Measurements from ENCODE around the gene SEC23B. TPM values are rescaled to one million over a fixed set of nuclear protein-coding genes. Genes with fewer than 3 reads are reported as not detected.

The SEC23B gene
- total and polyA plus RNA-seq, 2 of the 8 experiments (the other 6 are each of a cell fraction or from before 2014, with no cell fraction given) = 53.3 to 62.8 TPM

GRCh38 chr20:18567739-18568091 is 60.0 kb downstream of the SEC23B start:
- H3K4me2 ChIP-seq (ENCODE audit: insufficient read depth in 1 of 2, low read depth in 2 of 2, low read length in 2 of 2) = peak overlapping the region; percentile 80 to 90
- no peak for FAIRE-seq
- no peak overlapping the region for H3K18ac ChIP-seq (ENCODE audit: extremely low read depth, low read length)
- peak overlapping the region; percentile 78 to 98 (median 88) for H3K9ac ChIP-seq (replicated peaks in 1 of 4; ENCODE audit: extremely low read depth in 1 of 4, low read depth in 3 of 4, low read length in 3 of 4)
- no peak overlapping the region for H3K4ac ChIP-seq (replicated peaks; ENCODE audit: insufficient read length, low read depth, low read length)
- no peak for TF ChIP-seq POU5F1 (IDR thresholded peaks at IDR 0.05; ENCODE audit: low read depth, low read length)
- TF ChIP-seq CTBP2 (IDR thresholded peaks at IDR 0.05; ENCODE audit: borderline replicate concordance, insufficient read depth, insufficient read length, low read length) = no peak
- TF ChIP-seq ASH2L (IDR thresholded peaks at IDR 0.05; ENCODE audit: low read length) = peak; percentile 20
- TF ChIP-seq, protein P1, sequence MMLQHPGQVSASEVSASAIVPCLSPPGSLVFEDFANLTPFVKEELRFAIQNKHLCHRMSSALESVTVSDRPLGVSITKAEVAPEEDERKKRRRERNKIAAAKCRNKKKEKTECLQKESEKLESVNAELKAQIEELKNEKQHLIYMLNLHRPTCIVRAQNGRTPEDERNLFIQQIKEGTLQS (IDR thresholded peaks at IDR 0.05; ENCODE audit: insufficient read depth, low read depth, low read length) = no peak
- peaks cover 2% of the 10 kb centered on the region; the same call in 1 of the 2 replicates for H3K79me1 ChIP-seq (ENCODE audit: low read depth, low read length)
- H3K79me2 ChIP-seq (ENCODE audit: control insufficient read depth in 1 of 2, insufficient read depth in 2 of 2, low read length in 2 of 2) = peaks cover 0 to 9% of the 10 kb centered on the region in 2 experiments; a peak in 2 of 4 replicates
- H3K14ac ChIP-seq (ENCODE audit: insufficient read length) = no peak overlapping the region
- no peak overlapping the region for H2BK20ac ChIP-seq (ENCODE audit: low read length)
- H3K27ac ChIP-seq (ENCODE audit: low read depth, low read length) = no peak overlapping the region
- CTCF ChIA-PET (ENCODE audit: partially characterized antibody) = no interaction called here
- H3K27me3 ChIP-seq (replicated peaks in 1 of 4; ENCODE audit: control insufficient read depth in 3 of 4, extremely low read depth in 1 of 4, insufficient read depth in 3 of 4, low read length in 3 of 4) = no peaks in the 10 kb centered on the region; a peak in 1 of 7 replicates
- no peak overlapping the region for H2BK15ac ChIP-seq (ENCODE audit: low read length)
- peaks cover 0 to 17% (median 3%) of the 10 kb centered on the region in 4 experiments; a peak in 3 of 8 replicates for H3K36me3 ChIP-seq (ENCODE audit: control insufficient read depth in 2 of 4, insufficient read depth in 4 of 4, low read length in 3 of 4)
- H2BK12ac ChIP-seq (ENCODE audit: low read depth, low read length) = no peak overlapping the region
- peak overlapping the region; percentile 88 for H2AFZ ChIP-seq (ENCODE audit: low read length)
- peaks cover 2% of the 10 kb centered on the region; the same call in 1 of the 2 replicates for H3K23me2 ChIP-seq (ENCODE audit: low read depth, low read length)
- no peak overlapping the region for H2BK120ac ChIP-seq (replicated peaks; ENCODE audit: low read depth, low read length)
- H4K8ac ChIP-seq (ENCODE audit: extremely low read depth, insufficient read depth, low read length) = no peak overlapping the region
- no peak for DNase-seq (ENCODE audit: low read depth in 1 of 2, low spot score in 2 of 2)
- no peaks in the 10 kb centered on the region for H3K9me3 ChIP-seq (ENCODE audit: insufficient read depth in 2 of 2, low read depth in 1 of 2, low read length in 1 of 2)
- no peak overlapping the region for H4K91ac ChIP-seq (replicated peaks; ENCODE audit: insufficient read length, low read length)
- H3K4me3 ChIP-seq (ENCODE audit: extremely low read depth in 1 of 4, insufficient read depth in 2 of 4, low read depth in 3 of 4, low read length in 4 of 4) = peak overlapping the region; percentile 89 to 97 (median 94)
- 6% methylated on average over 6 of the region's 6 CpGs; no CpG with 5 or more reads in 1 of the 2 experiments for WGBS, 2 experiments (ENCODE audit: extremely low coverage in 1 of 2, insufficient coverage in 1 of 2, insufficient read length in 1 of 2, insufficient replicate concordance in 2 of 2, low coverage in 1 of 2, low lambda C conversion rate in 2 of 2, missing lambda C conversion rate in 1 of 2)
- H3K4me1 ChIP-seq (replicated peaks in 1 of 4; ENCODE audit: control insufficient read depth in 3 of 4, insufficient read depth in 4 of 4, low read length in 3 of 4) = peaks cover 0 to 4% (median under 1%) of the 10 kb centered on the region in 4 experiments; a peak in 3 of 7 replicates
- H2BK5ac ChIP-seq (ENCODE audit: low read depth, low read length) = no peak overlapping the region
- POLR2A ChIA-PET (ENCODE audit: partially characterized antibody) = interaction anchor here (1.5 to 1.7 kb wide), 2 partner anchors 17 to 21 kb away, joined by 3 to 8 read pairs; no protein-coding TSS in a partner anchor
- no peak overlapping the region for H2AK5ac ChIP-seq (ENCODE audit: low read depth, low read length)
- no peak overlapping the region for H3K56ac ChIP-seq (replicated peaks; ENCODE audit: insufficient read length, low read depth, low read length)
- no peak overlapping the region for H4K5ac ChIP-seq (ENCODE audit: insufficient read length, low read depth, low read length)
- no peak overlapping the region for H3K23ac ChIP-seq (ENCODE audit: insufficient read length)
- H4K20me1 ChIP-seq (replicated peaks in 1 of 2; ENCODE audit: control insufficient read depth in 1 of 2, insufficient read depth in 2 of 2, low read length in 2 of 2) = peaks cover 0 to 3% of the 10 kb centered on the region in 2 experiments

All from H1 (cell line).